Activated T-helper 9 cell treated with anti-CD3 and anti-CD28 coated beads, Interleukin-2, amount 50 U/mL, for 16 hours (primary cell): Measurements from ENCODE around the gene DOHH.

Experiments used
- DNase-seq: peaks from one replicate; pipeline ENCODE4 v3.0.0-alpha.2; 2020; ENCODE audit warnings: low read depth

Gene DOHH

GRCh38 chr19:3503036-3503572 is 2.6 kb upstream of the DOHH start:
- no peak for DNase-seq

- no peak for DNase-seq
Measured at GRCh38 chr19:3501780-3502179, 1.3 kb upstream of the DOHH start.

GRCh38 chr19:3499738-3500428 is 591 bp downstream of the DOHH start:
- DNase-seq, result no peak

- no peak for DNase-seq
Measured at GRCh38 chr19:3497757-3498520, 2.5 kb downstream of the DOHH start.

GRCh38 chr19:3496392-3497273 is 3.8 kb downstream of the DOHH start:
- no peak for DNase-seq

- DNase-seq, result peak; percentile 44
Measured at GRCh38 chr19:3494559-3494958, 5.9 kb downstream of the DOHH start.

- no peak for DNase-seq
Measured at GRCh38 chr19:3494051-3494450, 6.4 kb downstream of the DOHH start.

GRCh38 chr19:3493651-3494050 is 6.8 kb downstream of the DOHH start:
- no peak for DNase-seq

- no peak for DNase-seq
Measured at GRCh38 chr19:3492919-3493318, 7.6 kb downstream of the DOHH start.

GRCh38 chr19:3492131-3492839 is 8.2 kb downstream of the DOHH start:
- DNase-seq, result no peak

- no peak for DNase-seq
Measured at GRCh38 chr19:3491396-3492119, 8.9 kb downstream of the DOHH start.

GRCh38 chr19:3483226-3483628 is 17.2 kb downstream of the DOHH start, which contains the start of gene SMIM44:
Gene SMIM44, minus strand, starts transcription at chr19:3483441. Its CDS starts 38 bp downstream, at chr19:3483403.
- DNase-seq, result no peak

GRCh38 chr19:3482507-3483225 is 17.8 kb downstream of the DOHH start:
- no peak for DNase-seq

GRCh38 chr19:3481241-3482090 is 19.0 kb downstream of the DOHH start:
- DNase-seq, result no peak

- no peak for DNase-seq
Measured at GRCh38 chr19:3480383-3481091, 19.9 kb downstream of the DOHH start, which contains the start of gene SMIM24. Gene SMIM24, minus strand, starts transcription at chr19:3480525. Its CDS starts 62 bp downstream, at chr19:3480463.

GRCh38 chr19:3479834-3480215 is 20.6 kb downstream of the DOHH start:
- no peak for DNase-seq

- DNase-seq, result no peak
Measured at GRCh38 chr19:3479177-3479833, 21.2 kb downstream of the DOHH start.
